ENCODE measurements around the gene TAL1.

GRCh38 chr1:47184822-47185677, 47.0 kb downstream of the TAL1 start:
- no peak for TF ChIP-seq CTCF (IDR thresholded peaks at IDR 0.05)
- TF ChIP-seq POLR2A (IDR thresholded peaks at IDR 0.05), result no peak
